ENCODE results near the gene SPTY2D1. TPM values are rescaled to one million over a fixed set of nuclear protein-coding genes. Genes with fewer than 3 reads are reported as not detected.
A peak's percentile ranks its signal among the peaks of the same experiment; 100 is the strongest.
"Not testable (repeated sequence)": the region's sequence is repeated elsewhere in the genome, so short reads cannot be mapped to it uniquely, and the experiment has no call there.

Gene SPTY2D1
- total RNA-seq, 1 donor from 2014 or later: 12.6 TPM

DNA sequence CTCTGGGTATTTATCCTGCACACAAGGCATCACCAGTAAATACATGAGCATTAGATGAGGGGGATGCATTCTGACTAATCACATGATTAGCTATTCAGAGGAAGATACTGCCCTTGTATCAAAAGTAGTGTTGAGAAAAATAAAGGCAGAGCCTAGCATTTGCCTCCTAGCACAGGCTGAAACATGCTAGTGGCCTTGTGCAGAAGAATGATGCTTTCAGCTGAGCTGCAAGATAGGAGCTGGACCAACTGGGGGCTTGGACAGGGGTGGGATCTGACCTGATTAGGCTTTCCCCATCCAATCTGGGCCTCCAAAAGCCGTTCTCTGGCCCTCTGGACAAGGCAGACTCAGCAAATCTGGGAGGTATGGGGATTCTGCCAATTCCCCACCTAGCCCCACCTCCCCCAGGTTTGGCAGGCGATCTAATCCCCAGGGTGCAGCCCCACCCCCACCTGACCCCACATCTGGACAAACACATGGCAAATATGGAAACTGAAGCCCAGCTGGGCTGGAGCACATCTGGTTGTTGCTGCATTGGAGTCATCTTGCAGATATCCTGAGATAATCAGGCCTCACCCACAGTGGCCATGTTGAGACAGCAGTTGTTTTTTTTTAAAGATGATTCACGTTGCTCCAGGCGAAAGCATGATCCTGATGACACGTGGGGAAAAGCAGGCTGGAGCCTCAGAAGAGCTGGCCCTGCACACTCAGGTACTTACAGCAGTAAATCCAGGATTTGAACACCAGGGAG is 39.0 kb downstream of the SPTY2D1 start:
- H3K36me3 ChIP-seq (ENCODE audit: control insufficient read depth, insufficient read depth, low read length): peaks cover 5% of the 10 kb centered on the region
- FAIRE-seq (no peak), DNase-seq (ENCODE audit: low read depth) (peak; percentile 90)
- H3K27me3 ChIP-seq (ENCODE audit: control insufficient read depth, insufficient read depth, low read length): no peaks in the 10 kb centered on the region
- TF ChIP-seq, protein P1, sequence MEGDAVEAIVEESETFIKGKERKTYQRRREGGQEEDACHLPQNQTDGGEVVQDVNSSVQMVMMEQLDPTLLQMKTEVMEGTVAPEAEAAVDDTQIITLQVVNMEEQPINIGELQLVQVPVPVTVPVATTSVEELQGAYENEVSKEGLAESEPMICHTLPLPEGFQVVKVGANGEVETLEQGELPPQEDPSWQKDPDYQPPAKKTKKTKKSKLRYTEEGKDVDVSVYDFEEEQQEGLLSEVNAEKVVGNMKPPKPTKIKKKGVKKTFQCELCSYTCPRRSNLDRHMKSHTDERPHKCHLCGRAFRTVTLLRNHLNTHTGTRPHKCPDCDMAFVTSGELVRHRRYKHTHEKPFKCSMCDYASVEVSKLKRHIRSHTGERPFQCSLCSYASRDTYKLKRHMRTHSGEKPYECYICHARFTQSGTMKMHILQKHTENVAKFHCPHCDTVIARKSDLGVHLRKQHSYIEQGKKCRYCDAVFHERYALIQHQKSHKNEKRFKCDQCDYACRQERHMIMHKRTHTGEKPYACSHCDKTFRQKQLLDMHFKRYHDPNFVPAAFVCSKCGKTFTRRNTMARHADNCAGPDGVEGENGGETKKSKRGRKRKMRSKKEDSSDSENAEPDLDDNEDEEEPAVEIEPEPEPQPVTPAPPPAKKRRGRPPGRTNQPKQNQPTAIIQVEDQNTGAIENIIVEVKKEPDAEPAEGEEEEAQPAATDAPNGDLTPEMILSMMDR (IDR thresholded peaks at IDR 0.05; ENCODE audit: insufficient read depth, low read length, severe bottlenecking): no peak
- H3K4me3 ChIP-seq (ENCODE audit: low read depth, low read length): no peak overlapping the region

- not testable (repeated sequence) for H3K4me3 ChIP-seq (ENCODE audit: low read depth, low read length); H3K27me3 ChIP-seq (ENCODE audit: control insufficient read depth, insufficient read depth, low read length); DNase-seq (ENCODE audit: low read depth); FAIRE-seq; H3K36me3 ChIP-seq (ENCODE audit: control insufficient read depth, insufficient read depth, low read length)
Measured at GRCh38 chr11:18594088-18594487, 40.1 kb downstream of the SPTY2D1 start.

DNA sequence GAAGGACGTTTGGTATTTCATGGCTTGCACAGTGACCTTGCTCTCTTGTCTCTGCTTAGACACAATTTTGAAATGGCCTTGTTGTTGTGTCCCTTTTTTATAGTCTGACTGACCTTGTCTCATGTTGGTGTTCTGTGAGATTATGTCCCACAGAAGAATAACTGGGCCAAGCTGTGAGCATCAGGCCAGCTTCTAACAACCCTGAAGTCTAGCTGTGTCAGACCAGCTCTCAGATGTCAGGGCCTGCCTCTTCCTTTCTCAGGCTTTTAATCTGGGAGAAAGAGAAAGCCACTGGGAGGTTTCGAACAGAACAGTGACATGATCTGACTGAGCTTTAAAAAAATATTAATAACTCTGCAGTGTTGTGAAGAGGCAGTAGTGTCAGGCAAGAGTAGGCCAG is 43.6 kb downstream of the SPTY2D1 start:
- no peak for DNase-seq (ENCODE audit: low read depth)
- no peaks in the 10 kb centered on the region for H3K27me3 ChIP-seq (ENCODE audit: control insufficient read depth, insufficient read depth, low read length)
- H3K4me3 ChIP-seq (ENCODE audit: low read depth, low read length): no peak overlapping the region
- TF ChIP-seq, protein P1 (IDR thresholded peaks at IDR 0.05; ENCODE audit: insufficient read depth, low read length, severe bottlenecking): no peak
- peaks cover under 1% of the 10 kb centered on the region for H3K36me3 ChIP-seq (ENCODE audit: control insufficient read depth, insufficient read depth, low read length)
- no peak for FAIRE-seq

DNA sequence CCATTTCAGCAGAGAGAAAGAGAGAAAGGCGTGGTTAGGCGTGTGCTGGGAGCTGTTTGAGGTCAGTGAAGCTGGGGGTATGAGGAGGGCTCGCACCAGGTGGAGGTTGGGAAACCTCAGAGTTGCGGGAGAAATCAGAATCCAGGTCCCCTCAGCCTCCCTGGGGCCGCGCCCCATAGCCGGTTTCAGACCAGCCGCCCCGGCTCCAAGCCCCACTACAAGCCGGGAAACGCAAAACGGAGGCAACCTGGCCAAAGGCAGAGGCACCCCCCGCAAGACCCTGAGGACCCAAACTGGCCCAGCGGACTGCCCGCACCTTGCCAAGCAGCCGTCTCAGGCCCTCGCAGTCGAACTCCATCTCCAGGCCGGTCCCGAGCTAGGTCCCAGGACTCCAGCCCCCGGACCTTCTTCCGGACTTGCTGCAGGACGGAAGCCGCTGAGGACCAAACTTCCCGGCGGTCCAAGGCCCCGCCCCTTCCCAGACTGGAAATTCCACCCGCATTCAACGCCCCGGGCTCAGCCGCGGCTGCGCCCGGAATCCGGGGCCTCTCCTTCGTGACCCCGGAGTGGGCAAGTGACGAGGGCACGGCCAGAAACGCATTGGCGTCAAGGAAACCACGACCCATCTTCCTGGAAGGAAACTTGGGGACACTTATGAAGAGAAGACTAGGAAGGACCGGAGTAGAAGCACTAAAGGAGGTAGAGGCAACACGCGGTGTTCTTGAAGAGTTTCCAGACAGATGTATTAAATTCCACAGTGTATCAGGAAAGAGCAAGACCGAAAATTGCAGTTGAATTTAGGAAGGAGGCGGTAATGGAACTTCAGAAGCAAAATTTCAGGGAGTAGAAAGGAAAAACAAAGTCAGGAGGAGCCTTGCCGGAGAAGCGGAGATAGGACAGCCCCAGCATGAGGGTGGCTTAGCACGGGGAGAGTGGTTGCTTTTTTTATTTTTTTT is 45.6 kb downstream of the SPTY2D1 start, which contains the start of gene UEVLD:
Gene UEVLD (minus strand): TSS at position 438 of the 956 bp plus-strand sequence. CDS start 80 bp downstream, at position 358.
- FAIRE-seq: no peak
- H3K27me3 ChIP-seq (ENCODE audit: control insufficient read depth, insufficient read depth, low read length): no peaks in the 10 kb centered on the region
- peak within 1 kb of the TSS; percentile 96 for H3K4me3 ChIP-seq (ENCODE audit: low read depth, low read length)
- TF ChIP-seq, protein P1 (IDR thresholded peaks at IDR 0.05; ENCODE audit: insufficient read depth, low read length, severe bottlenecking): no peak
- H3K36me3 ChIP-seq (ENCODE audit: control insufficient read depth, insufficient read depth, low read length): no peaks in the 10 kb centered on the region
- DNase-seq (ENCODE audit: low read depth): peak; percentile 75

- H3K36me3 ChIP-seq (ENCODE audit: control insufficient read depth, insufficient read depth, low read length): peaks cover 3% of the 10 kb centered on the region
- no peaks in the 10 kb centered on the region for H3K27me3 ChIP-seq (ENCODE audit: control insufficient read depth, insufficient read depth, low read length)
- TF ChIP-seq, protein P1 (IDR thresholded peaks at IDR 0.05; ENCODE audit: insufficient read depth, low read length, severe bottlenecking): no peak
- FAIRE-seq: no peak
- H3K4me3 ChIP-seq (ENCODE audit: low read depth, low read length): no peak overlapping the region
- DNase-seq (ENCODE audit: low read depth): peak; percentile 29
Measured at GRCh38 chr11:18581825-18582224, 52.3 kb downstream of the SPTY2D1 start.
